B cell (primary cell): ENCODE results near the gene TMC7. TPM values are rescaled to one million over a fixed set of nuclear protein-coding genes. Genes with fewer than 3 reads are reported as not detected.

Experiments used
- ATAC-seq: fragments of 200-7000 bp; cut with Tn5 transposase; one replicate; pipeline ENCODE4 v1.10.0; 2021; ENCODE audit warnings: low read depth, mild to moderate bottlenecking, moderate number of reproducible peaks, moderate library complexity
- CTCF ChIA-PET: fragments of 350-600 bp; sonication (Branson Sonifier 250); formaldehyde crosslinking; loops from one replicate; lab custom pipeline; 2021; ENCODE audit warnings: antibody characterized with exemption, inconsistent platforms; lab: Charles Lee
- POLR2A ChIA-PET: fragments of 350-600 bp; sonication (Branson Sonifier 250); formaldehyde crosslinking; loops from one replicate; lab custom pipeline; 2021; ENCODE audit warnings: antibody characterized with exemption; lab: Charles Lee
- DNase-seq: peaks from one replicate; pipeline ENCODE4 v3.0.0; 2013
- H2AFZ ChIP-seq: 2 replicates; pipeline ENCODE4 v1.6.1; 2012; ENCODE audit warnings: mild to moderate bottlenecking, low read depth, low read length; ENCODE audit not compliant: insufficient read depth, poor library complexity, severe bottlenecking
- H3K27ac ChIP-seq, 2 donors: 1 replicate in 1 of 2; 2 replicates in 1 of 2; pipeline ENCODE4 v1.5.1; 2012 to 2013; ENCODE audit warnings: low read length in 2 of 2, mild to moderate bottlenecking in 2 of 2, moderate library complexity in 1 of 2
- H3K27me3 ChIP-seq, 4 experiments: fragments of 200-600 bp in 1 of 4; sonication (generic) in 1 of 4; replicated peaks in 1 of 4; 1 replicate in 2 of 4; 2 replicates in 2 of 4; pipeline versions ENCODE4 v1.6.1 to v1.7.0; 2013 to 2016; ENCODE audit warnings: low read length in 3 of 4, mild to moderate bottlenecking in 2 of 4, mixed read lengths in 1 of 4, moderate library complexity in 1 of 4; ENCODE audit not compliant: insufficient read depth in 4 of 4, control insufficient read depth in 3 of 4; ENCODE audit errors: control extremely low read depth in 1 of 4
- H3K36me3 ChIP-seq, 2 experiments: replicated peaks in 1 of 2; 1 replicate in 1 of 2; 2 replicates in 1 of 2; pipeline versions ENCODE4 v1.6.1 to v1.7.1; 2013; ENCODE audit warnings: low read length in 1 of 2; ENCODE audit not compliant: insufficient read depth in 2 of 2, control insufficient read depth in 1 of 2; ENCODE audit errors: control extremely low read depth in 1 of 2, extremely low read depth in 1 of 2
- H3K4me1 ChIP-seq, 2 donors: fragments of 200-600 bp in 1 of 2; sonication (generic) in 1 of 2; 1 replicate in 1 of 2; 2 replicates in 1 of 2; pipeline versions ENCODE4 v1.5.1 to v1.6.1; 2013 to 2017; ENCODE audit warnings: low read length in 2 of 2; ENCODE audit not compliant: control insufficient read depth in 2 of 2, insufficient read depth in 2 of 2
- H3K4me2 ChIP-seq: replicated peaks from 2 replicates; pipeline ENCODE3; 2012; ENCODE audit warnings: mild to moderate bottlenecking, low read depth, low read length; ENCODE audit not compliant: poor library complexity, severe bottlenecking
- H3K4me3 ChIP-seq, 5 experiments: fragments of 200-600 bp in 1 of 5; sonication (generic) in 1 of 5; 1 replicate in 3 of 5; 2 replicates in 2 of 5; pipeline versions ENCODE4 v1.5.1 to v1.7.0; 2011 to 2016; ENCODE audit warnings: low read length in 4 of 5, mild to moderate bottlenecking in 4 of 5, low read depth in 2 of 5, control low read depth in 1 of 5, moderate library complexity in 1 of 5; ENCODE audit not compliant: insufficient read depth in 1 of 5; ENCODE audit errors: control extremely low read depth in 1 of 5, extremely low read depth in 1 of 5
- H3K79me2 ChIP-seq: fragments of 200-600 bp; sonication (generic); one replicate; pipeline ENCODE4 v1.6.0; 2016; ENCODE audit warnings: low read length; ENCODE audit not compliant: control insufficient read depth, insufficient read depth
- H3K9ac ChIP-seq: fragments of 200-600 bp; sonication (generic); 2 replicates; pipeline ENCODE4 v1.6.1; 2017; ENCODE audit warnings: mild to moderate bottlenecking, low read length, moderate library complexity
- H3K9me3 ChIP-seq, 3 donors: one replicate each; pipeline versions ENCODE4 v1.6.1 to v1.7.1; 2013; ENCODE audit warnings: low read length in 2 of 3; ENCODE audit not compliant: control insufficient read depth in 2 of 3, insufficient read depth in 1 of 3; ENCODE audit errors: control extremely low read depth in 1 of 3
- H4K20me1 ChIP-seq: 2 replicates; pipeline ENCODE4 v1.6.0; 2012; ENCODE audit warnings: mild to moderate bottlenecking, low read length; ENCODE audit not compliant: insufficient read depth, control insufficient read depth, poor library complexity, severe bottlenecking
- H3K27ac Mint-ChIP-seq: one replicate; pipeline ENCODE4 v1.8.0; 2021; ENCODE audit warnings: mixed read lengths
- H3K27me3 Mint-ChIP-seq: one replicate; pipeline ENCODE4 v1.8.0; 2021; ENCODE audit warnings: mixed read lengths
- H3K4me1 Mint-ChIP-seq: one replicate; pipeline ENCODE4 v1.8.0; 2021; ENCODE audit warnings: mixed read lengths
- H3K4me3 Mint-ChIP-seq: one replicate; pipeline ENCODE4 v1.8.0; 2021; ENCODE audit warnings: mixed read lengths
- H3K9me3 Mint-ChIP-seq: one replicate; pipeline ENCODE4 v1.8.0; 2022; ENCODE audit warnings: mixed read lengths; ENCODE audit not compliant: insufficient read depth
- CTCF ChIP-seq: fragments of 200-600 bp; IDR thresholded peaks from one replicate; pipeline ENCODE4 v1.8.0; 2022; ENCODE audit warnings: antibody characterized with exemption, mild to moderate bottlenecking
- EZH2 ChIP-seq: IDR thresholded peaks from 2 replicates; pipeline ENCODE4 v1.6.1; 2012; ENCODE audit warnings: borderline replicate concordance, low read depth, mild to moderate bottlenecking, moderate library complexity, low read length; ENCODE audit not compliant: insufficient read depth, poor library complexity, severe bottlenecking
- WGBS: methylation state at CpG from one replicate; pipeline ENCODE4 v1.1.5; 2013; ENCODE audit warnings: missing lambda C conversion rate; ENCODE audit not compliant: insufficient coverage; 5-methylcytosine and 5-hydroxymethylcytosine counted together
- intact Hi-C: fragments of 100-400 bp; cut with micrococcal nuclease; formaldehyde crosslinking; loops from one replicate; pipeline ENCODE4 v1.10.0; 2022
- polyA plus RNA-seq: library from polyadenylated mRNA; depleted of rRNA; stranded (reverse); fragments of >200 nt; gene quantifications from 2 replicates; pipeline ENCODE4 v1.2.3, GENCODE V29; 2012
- total RNA-seq, 2 donors: library from RNA; stranded (reverse); fragments of 120-200 nt in 1 of 2; gene quantifications; 1 replicate in 1 of 2; 2 replicates in 1 of 2; pipeline versions ENCODE4 v1.2.3 to v1.2.4, GENCODE V29; 2013 to 2022

Gene TMC7
- total and polyA plus RNA-seq, 2 donors (not counting 1 experiment from before 2014, with no cell fraction given) = not detected

GRCh38 chr16:18938986-18939385 is 44.7 kb upstream of the TMC7 start:
- Histone ChIP-seq H2AFZ (no peak overlapping the region), H3K4me1 (no peaks in the 10 kb centered on the region), H3K9ac (no peak overlapping the region), H3K4me2 (no peak overlapping the region), H3K79me2 (no peaks in the 10 kb centered on the region), H3K9me3 (peaks cover 0 to 6% (median 0%) of the 10 kb centered on the region in 3 donors), H3K27ac (no peak overlapping the region), H3K27me3 (peaks cover 0 to 3% (median 0%) of the 10 kb centered on the region in 4 experiments), H4K20me1 (no peaks in the 10 kb centered on the region), H3K4me3 (no peak overlapping the region), H3K36me3 (no peaks in the 10 kb centered on the region)
- no peak for ATAC-seq
- Mint-ChIP-seq H3K4me3 (no peak overlapping the region), H3K4me1 (no peaks in the 10 kb centered on the region), H3K27me3 (peaks cover 3% of the 10 kb centered on the region), H3K9me3 (no peaks in the 10 kb centered on the region), H3K27ac (no peak overlapping the region)
- no peak for DNase-seq
- POLR2A ChIA-PET = no interaction called here
- TF ChIP-seq CTCF = no peak
- no peak for TF ChIP-seq EZH2
- CTCF ChIA-PET = interaction anchor here (0.6 kb wide), 1 partner anchor 173 kb away, joined by 3 read pairs; no protein-coding TSS in a partner anchor
- intact Hi-C loops = no loop called here
- WGBS = 95% methylated on average over 6 of the region's 9 CpGs

GRCh38 chr16:18941471-18941870 is 42.3 kb upstream of the TMC7 start:
- DNase-seq = no peak
- Histone ChIP-seq H3K27ac (no peak overlapping the region), H3K27me3 (peaks cover 0 to 3% (median 0%) of the 10 kb centered on the region in 4 experiments), H4K20me1 (no peaks in the 10 kb centered on the region), H3K9me3 (peaks cover 0 to 6% (median 0%) of the 10 kb centered on the region in 3 donors), H3K79me2 (no peaks in the 10 kb centered on the region), H3K9ac (no peak overlapping the region), H3K4me3 (no peak overlapping the region), H2AFZ (no peak overlapping the region), H3K4me1 (peaks cover 3 to 9% of the 10 kb centered on the region in 2 donors), H3K4me2 (no peak overlapping the region), H3K36me3 (no peaks in the 10 kb centered on the region)
- Mint-ChIP-seq H3K27me3 (peaks cover 3% of the 10 kb centered on the region), H3K4me3 (no peak overlapping the region), H3K4me1 (peaks cover 9% of the 10 kb centered on the region), H3K27ac (no peak overlapping the region), H3K9me3 (no peaks in the 10 kb centered on the region)
- ChIA-PET POLR2A (interaction anchor here (0.7 kb wide), 1 partner anchor 12 kb away, joined by 4 read pairs; no protein-coding TSS in a partner anchor), CTCF (no interaction called here)
- no peak for TF ChIP-seq CTCF
- no peak for TF ChIP-seq EZH2
- intact Hi-C loops = no loop called here
- ATAC-seq = no peak
